GM12865 (cell line): Measurements from ENCODE around the gene GNAL.

ENCODE experiments used
- DNase-seq: peaks from one replicate; pipeline ENCODE4 v3.0.0; 2010; ENCODE audit warnings: low read depth
- H3K4me3 ChIP-seq: 2 replicates; pipeline ENCODE4 v1.5.1; 2011; ENCODE audit warnings: mild to moderate bottlenecking, low read depth, low read length, control low read depth
- CTCF ChIP-seq: IDR thresholded peaks from 2 replicates; pipeline ENCODE4 v1.5.1; 2011; ENCODE audit warnings: low read length, control low read depth, low read depth, inconsistent platforms; ENCODE audit not compliant: insufficient read depth; ENCODE audit errors: missing control alignments

The GNAL gene

GRCh38 chr18:11736656-11737055, 47.6 kb downstream of the GNAL start:
- H3K4me3 ChIP-seq: no peak overlapping the region
- DNase-seq: no peak
- TF ChIP-seq CTCF: no peak

GRCh38 chr18:11739893-11740292, 50.8 kb downstream of the GNAL start:
- no peak for TF ChIP-seq CTCF
- H3K4me3 ChIP-seq: no peak overlapping the region
- DNase-seq: no peak

- no peak for TF ChIP-seq CTCF
- DNase-seq: no peak
- no peak overlapping the region for H3K4me3 ChIP-seq
These were observed 51.4 kb downstream of the GNAL start for GRCh38 chr18:11740461-11740860.

- DNase-seq: peak; percentile 27
- TF ChIP-seq CTCF: peak; percentile 63
- no peak overlapping the region for H3K4me3 ChIP-seq
These were observed 52.6 kb downstream of the GNAL start for GRCh38 chr18:11741505-11742145.

- DNase-seq: no peak
- no peak for TF ChIP-seq CTCF
- H3K4me3 ChIP-seq: no peak overlapping the region
These were observed 56.5 kb downstream of the GNAL start for GRCh38 chr18:11745521-11745920.

GRCh38 chr18:11747286-11747685, 58.2 kb downstream of the GNAL start:
- DNase-seq: no peak
- no peak for TF ChIP-seq CTCF

GRCh38 chr18:11747731-11748130, 58.7 kb downstream of the GNAL start:
- TF ChIP-seq CTCF: no peak
- no peak overlapping the region for H3K4me3 ChIP-seq
- DNase-seq: no peak

More at GRCh38 chr18:11747286-11747685, 58.2 kb downstream of the GNAL start:
- no peak overlapping the region for H3K4me3 ChIP-seq
